ENCODE measurements around the gene MRGPRG. TPM values are rescaled to one million over a fixed set of nuclear protein-coding genes. Genes with fewer than 3 reads are reported as not detected.
"Not testable (repeated sequence)": the region's sequence is repeated elsewhere in the genome, so short reads cannot be mapped to it uniquely, and the experiment has no call there.

MRGPRG gene
- not detected for polyA plus RNA-seq (ENCODE audit: low read depth in 6 of 6)

DNA sequence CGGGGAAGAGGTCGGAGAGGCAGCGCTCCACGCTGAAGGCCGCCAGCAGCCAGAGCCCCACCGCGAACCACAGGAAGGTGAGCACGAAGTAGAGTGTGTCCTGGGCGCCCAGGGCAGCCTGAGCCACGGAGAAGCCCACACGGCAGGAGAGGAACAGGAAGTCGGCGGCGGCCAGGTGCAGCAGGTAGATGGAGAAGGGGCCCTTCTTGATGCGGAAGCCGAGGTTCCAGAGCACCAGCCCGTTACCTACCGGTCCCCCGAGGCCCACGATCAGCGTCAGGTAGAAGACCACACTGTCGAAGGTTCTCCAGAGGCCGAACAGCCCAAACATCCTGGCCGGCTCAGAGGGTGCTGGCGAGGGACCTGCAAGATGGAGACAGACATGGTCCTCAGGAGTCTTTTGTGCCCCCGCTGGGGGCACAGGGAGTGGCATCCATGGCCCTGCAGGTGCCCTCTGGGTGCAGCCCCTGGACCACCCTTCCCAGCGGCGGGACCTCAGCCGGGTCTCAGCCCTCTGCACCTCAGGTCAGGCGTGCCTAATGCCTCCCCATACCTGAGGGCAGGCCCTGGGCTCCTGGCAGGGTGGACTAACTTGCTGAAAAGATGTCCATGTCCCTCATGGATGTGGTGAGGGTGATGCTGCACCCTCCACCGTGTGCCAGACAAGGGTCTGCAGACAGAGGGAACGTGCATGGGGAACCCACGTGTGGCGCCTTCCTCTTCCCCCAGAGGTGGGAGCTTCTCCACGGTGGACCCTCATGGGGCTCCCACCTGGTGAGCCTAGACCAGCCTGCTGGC lies at the start of gene MRGPRG:
TSS of gene MRGPRG (minus strand) at position 331 of the 798 bp plus-strand sequence. CDS start at position 331, 0 bp downstream.
- Mint-ChIP-seq H3K4me1 (peaks cover 0 to 7% (median 3%) of the 10 kb centered on the region in 3 donors), H3K4me3 (no peak within 1 kb of the TSS), H3K36me3 (no peaks in the 10 kb centered on the region), H3K9me3 (peaks cover 0 to 5% (median 0%) of the 10 kb centered on the region in 7 donors), H3K27ac (peak within 1 kb of the TSS in 1 of 6 donors; percentile 69), H3K27me3 (peaks cover 10 to 48% (median 48%) of the 10 kb centered on the region in 3 donors)
- DNase-seq (no peak), ATAC-seq (ENCODE audit: low read depth in 2 of 2) (no peak)

DNA sequence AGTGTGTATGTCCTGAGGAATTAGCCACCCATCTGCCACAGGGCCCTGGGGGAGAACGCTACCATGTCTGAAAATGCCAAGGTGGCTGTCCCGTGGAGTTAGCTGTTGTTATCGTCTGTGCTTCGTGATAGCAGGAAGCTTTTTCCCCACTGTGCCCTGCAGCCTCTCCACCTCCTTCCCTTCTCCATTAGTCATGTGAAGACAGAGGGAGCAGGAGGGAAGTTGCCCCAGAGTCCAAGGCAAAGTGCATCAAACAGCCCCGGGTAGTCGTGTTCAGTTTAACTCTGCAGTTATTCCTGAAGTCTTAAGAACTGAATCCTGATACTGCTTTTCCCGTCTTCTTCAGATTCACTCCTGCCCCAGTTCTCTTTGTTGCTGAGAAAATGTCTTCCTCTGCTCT lies 43.9 kb upstream of the MRGPRG start:
- not testable (repeated sequence) for H3K27ac Mint-ChIP-seq; H3K36me3 Mint-ChIP-seq; H3K4me3 Mint-ChIP-seq; DNase-seq; H3K27me3 Mint-ChIP-seq; H3K9me3 Mint-ChIP-seq; H3K4me1 Mint-ChIP-seq; ATAC-seq (ENCODE audit: low read depth in 2 of 2)

DNA sequence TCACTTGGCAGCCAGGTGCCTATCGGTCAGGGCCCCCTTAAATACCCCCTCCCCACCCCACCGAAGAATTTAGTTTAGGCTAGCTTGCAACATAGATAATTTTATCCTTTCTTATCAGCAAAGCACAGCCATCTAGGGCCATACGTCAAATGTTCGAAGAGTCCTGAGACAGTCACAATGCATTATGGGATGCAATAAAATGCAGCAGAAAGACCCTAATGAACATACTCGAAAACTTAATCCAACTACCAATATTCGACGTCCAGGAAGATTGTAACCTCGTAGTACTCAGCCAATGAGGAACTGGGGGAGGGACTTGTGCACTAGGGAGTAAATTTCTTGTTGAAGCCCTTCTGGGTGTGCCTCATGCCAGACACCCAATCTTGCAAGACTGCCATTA lies 43.2 kb upstream of the MRGPRG start:
- H3K4me1 Mint-ChIP-seq; H3K36me3 Mint-ChIP-seq; H3K27me3 Mint-ChIP-seq; H3K9me3 Mint-ChIP-seq; H3K27ac Mint-ChIP-seq; DNase-seq; ATAC-seq (ENCODE audit: low read depth in 2 of 2); H3K4me3 Mint-ChIP-seq: not testable (repeated sequence)

DNA sequence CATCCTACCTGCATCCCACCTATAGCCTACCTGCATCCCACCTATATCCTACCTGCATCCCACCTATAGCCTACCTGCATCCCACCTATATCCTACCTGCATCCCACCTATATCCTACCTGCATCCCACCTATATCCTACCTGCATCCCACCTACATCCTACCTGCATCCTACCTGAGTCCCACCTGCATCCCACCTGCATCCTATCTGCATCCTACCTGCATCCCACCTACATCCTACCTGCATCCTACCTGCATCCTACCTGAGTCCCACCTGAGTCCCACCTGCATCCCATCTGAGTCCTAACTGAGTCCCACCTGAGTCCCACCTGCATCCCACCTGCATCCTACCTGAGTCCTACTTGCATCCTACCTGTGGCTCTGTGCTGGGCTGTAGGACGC lies 38.9 kb upstream of the MRGPRG start:
- not testable (repeated sequence) for H3K9me3 Mint-ChIP-seq; H3K4me1 Mint-ChIP-seq; DNase-seq; H3K4me3 Mint-ChIP-seq; ATAC-seq (ENCODE audit: low read depth in 2 of 2); H3K27ac Mint-ChIP-seq; H3K27me3 Mint-ChIP-seq; H3K36me3 Mint-ChIP-seq

DNA sequence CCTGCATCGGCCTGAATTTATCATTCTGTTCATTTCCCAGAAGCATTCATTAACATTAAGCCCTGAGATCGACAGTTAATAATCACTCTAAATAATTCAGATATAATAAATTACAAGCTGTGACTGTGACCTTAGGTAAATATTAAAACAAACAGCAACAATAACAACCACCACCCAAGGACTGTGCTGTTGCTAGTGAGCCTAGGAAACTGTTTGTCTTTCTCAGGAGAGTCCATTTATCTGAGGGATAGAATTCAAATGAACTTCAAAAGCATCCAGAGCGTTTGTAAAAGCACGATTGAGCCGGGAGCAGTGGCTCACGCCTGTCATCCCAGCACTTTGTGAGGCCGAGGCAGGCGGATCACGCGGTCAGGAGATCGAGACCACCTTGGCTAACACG lies 36.6 kb upstream of the MRGPRG start:
- DNase-seq; ATAC-seq (ENCODE audit: low read depth in 2 of 2); H3K36me3 Mint-ChIP-seq; H3K27me3 Mint-ChIP-seq; H3K4me3 Mint-ChIP-seq; H3K4me1 Mint-ChIP-seq; H3K9me3 Mint-ChIP-seq; H3K27ac Mint-ChIP-seq: not testable (repeated sequence)

GRCh38 chr11:3254773-3255172 lies 36.2 kb upstream of the MRGPRG start:
- not testable (repeated sequence) for H3K9me3 Mint-ChIP-seq

GRCh38 chr11:3245071-3245470 lies 26.5 kb upstream of the MRGPRG start:
- peaks cover 0 to 2% (median 0%) of the 10 kb centered on the region in 7 donors for H3K9me3 Mint-ChIP-seq
- no peak overlapping the region for H3K4me3 Mint-ChIP-seq
- H3K27ac Mint-ChIP-seq: no peak overlapping the region
- ATAC-seq (ENCODE audit: low read depth in 2 of 2) (no peak), DNase-seq (no peak)
- H3K36me3 Mint-ChIP-seq: no peaks in the 10 kb centered on the region
- no peaks in the 10 kb centered on the region for H3K4me1 Mint-ChIP-seq
- peaks cover 12 to 27% (median 17%) of the 10 kb centered on the region in 3 donors for H3K27me3 Mint-ChIP-seq

More at GRCh38 chr11:3254773-3255172, 36.2 kb upstream of the MRGPRG start:
- H3K27ac Mint-ChIP-seq; H3K4me3 Mint-ChIP-seq; H3K27me3 Mint-ChIP-seq; DNase-seq; H3K36me3 Mint-ChIP-seq; H3K4me1 Mint-ChIP-seq; ATAC-seq (ENCODE audit: low read depth in 2 of 2): not testable (repeated sequence)

GRCh38 chr11:3243880-3244279 lies 25.3 kb upstream of the MRGPRG start:
- no peak overlapping the region for H3K4me3 Mint-ChIP-seq
- peaks cover 0 to 2% (median 0%) of the 10 kb centered on the region in 7 donors for H3K9me3 Mint-ChIP-seq
- no peaks in the 10 kb centered on the region for H3K4me1 Mint-ChIP-seq
- no peaks in the 10 kb centered on the region for H3K36me3 Mint-ChIP-seq
- DNase-seq (no peak), ATAC-seq (ENCODE audit: low read depth in 2 of 2) (no peak)
- H3K27ac Mint-ChIP-seq: no peak overlapping the region
- peaks cover 17 to 27% (median 21%) of the 10 kb centered on the region in 3 donors for H3K27me3 Mint-ChIP-seq

DNA sequence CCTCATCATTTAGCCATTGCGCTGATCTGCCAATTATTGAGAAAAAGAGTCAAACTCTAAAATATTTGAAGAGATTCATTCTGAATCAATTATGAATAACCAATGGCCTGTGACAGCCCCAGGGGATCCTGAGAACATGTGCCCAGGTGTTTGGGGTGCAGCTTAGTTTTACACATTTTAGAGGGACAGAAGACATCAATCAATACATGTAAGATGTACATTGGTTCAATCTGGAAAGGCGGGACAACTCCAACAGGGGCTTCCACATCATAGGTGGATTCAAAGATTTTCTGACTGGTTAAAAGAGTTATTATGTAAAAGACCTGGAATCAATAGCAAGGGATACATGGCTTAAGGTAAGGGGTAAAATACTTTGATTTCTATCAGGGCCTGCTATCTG lies 18.5 kb upstream of the MRGPRG start:
- Mint-ChIP-seq H3K36me3 (no peaks in the 10 kb centered on the region), H3K27me3 (peaks cover 5 to 36% (median 19%) of the 10 kb centered on the region in 3 donors), H3K27ac (no peak overlapping the region), H3K4me3 (no peak overlapping the region), H3K9me3 (peaks cover 0 to 9% (median 0%) of the 10 kb centered on the region in 7 donors), H3K4me1 (no peaks in the 10 kb centered on the region)
- no peak for ATAC-seq (ENCODE audit: low read depth in 2 of 2)
- DNase-seq: no peak

GRCh38 chr11:3234846-3235245 lies 16.2 kb upstream of the MRGPRG start:
- Mint-ChIP-seq H3K4me3 (no peak overlapping the region), H3K4me1 (no peaks in the 10 kb centered on the region), H3K27ac (no peak overlapping the region), H3K36me3 (no peaks in the 10 kb centered on the region), H3K9me3 (peaks cover 0 to 9% (median 0%) of the 10 kb centered on the region in 7 donors), H3K27me3 (peaks cover 4 to 30% (median 16%) of the 10 kb centered on the region in 3 donors)
- no peak for DNase-seq
- ATAC-seq (ENCODE audit: low read depth in 2 of 2): no peak

DNA sequence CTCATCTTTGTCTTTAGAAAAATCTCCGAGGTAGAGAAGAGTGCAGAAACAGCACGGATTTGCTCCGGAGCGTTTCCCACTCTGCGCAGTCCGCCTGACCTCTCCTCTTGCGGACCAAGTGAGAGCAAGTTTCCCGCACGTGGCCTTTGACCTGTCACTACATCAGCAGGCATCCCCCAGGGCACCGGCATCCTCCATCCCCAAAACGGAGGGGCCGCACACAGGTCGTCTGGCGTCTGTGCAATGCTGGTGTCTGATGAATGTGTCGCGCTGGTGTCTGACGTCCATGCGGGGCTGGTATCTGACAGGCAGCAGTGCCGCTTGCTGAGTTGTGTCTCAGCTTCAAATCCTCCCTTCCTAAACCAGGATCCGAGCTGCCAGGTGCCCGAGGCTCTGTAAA lies 14.3 kb upstream of the MRGPRG start:
- Mint-ChIP-seq H3K9me3 (peaks cover 0 to 9% (median 0%) of the 10 kb centered on the region in 7 donors), H3K4me1 (no peaks in the 10 kb centered on the region), H3K27ac (no peak overlapping the region), H3K4me3 (no peak overlapping the region), H3K27me3 (peaks cover 4 to 24% (median 21%) of the 10 kb centered on the region in 3 donors), H3K36me3 (no peaks in the 10 kb centered on the region)
- no peak for DNase-seq
- ATAC-seq (ENCODE audit: low read depth in 2 of 2): no peak

DNA sequence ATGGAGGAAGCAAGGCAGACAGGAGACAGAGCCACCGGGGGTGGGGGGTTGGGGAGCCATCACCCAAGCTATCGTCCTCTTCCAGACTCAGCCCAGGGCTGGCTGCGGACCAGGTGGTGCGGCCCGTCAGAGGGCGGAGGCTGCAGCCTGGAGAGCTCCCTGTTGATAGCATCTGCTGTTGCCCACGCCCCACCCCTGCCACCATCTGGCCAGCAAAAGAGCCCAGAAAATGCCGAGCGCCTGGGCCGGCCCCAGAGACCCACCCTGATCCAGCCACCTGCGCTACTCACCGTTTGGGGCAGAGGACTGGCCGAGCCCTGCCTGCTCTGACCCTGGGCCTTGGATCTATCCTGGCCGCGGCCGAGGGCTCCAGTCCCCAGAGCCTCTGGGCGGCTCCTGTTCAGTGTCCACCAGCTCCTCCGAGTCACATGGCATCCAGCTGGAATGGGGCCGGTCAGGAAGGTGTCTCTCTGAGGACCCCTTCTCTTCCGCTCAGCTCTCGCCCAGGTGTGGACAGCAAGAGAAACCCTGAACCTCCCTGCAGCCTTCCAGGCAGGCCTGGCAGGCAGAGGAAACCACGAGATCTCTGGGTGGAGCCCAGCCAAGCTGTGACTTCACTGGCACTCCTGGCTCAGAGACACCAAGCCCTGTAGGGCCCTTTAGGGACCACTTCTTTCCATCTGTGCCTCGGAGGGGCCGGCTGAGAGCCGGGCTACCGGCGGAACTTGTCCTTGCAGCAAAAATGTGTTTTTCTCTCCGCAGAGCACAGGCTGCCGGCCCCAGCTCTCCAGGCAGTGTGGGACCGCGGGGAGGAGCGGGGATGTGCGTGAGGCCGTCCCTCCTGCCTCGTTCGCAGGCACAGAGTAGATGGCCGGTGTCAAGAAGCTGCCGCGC lies 13.5 kb upstream of the MRGPRG start, which contains the start of gene MRGPRE:
TSS of gene MRGPRE (minus strand) at position 567 of the 894 bp plus-strand sequence. CDS start 3,618 bp downstream, outside the sequence.
- Mint-ChIP-seq H3K27me3 (peaks cover 4 to 26% (median 24%) of the 10 kb centered on the region in 3 donors), H3K9me3 (peaks cover 0 to 9% (median 0%) of the 10 kb centered on the region in 7 donors), H3K4me1 (no peaks in the 10 kb centered on the region), H3K36me3 (no peaks in the 10 kb centered on the region), H3K4me3 (no peak within 1 kb of the TSS), H3K27ac (no peak within 1 kb of the TSS)
- ATAC-seq (ENCODE audit: low read depth in 2 of 2) (no peak), DNase-seq (no peak)

- Mint-ChIP-seq H3K27me3 (peaks cover 4 to 26% (median 24%) of the 10 kb centered on the region in 3 donors), H3K27ac (no peak overlapping the region), H3K4me1 (no peaks in the 10 kb centered on the region), H3K36me3 (no peaks in the 10 kb centered on the region), H3K9me3 (peaks cover 0 to 9% (median 0%) of the 10 kb centered on the region in 7 donors), H3K4me3 (no peak overlapping the region)
- ATAC-seq (ENCODE audit: low read depth in 2 of 2) (no peak), DNase-seq (no peak)
Observed at GRCh38 chr11:3231550-3231850, 12.9 kb upstream of the MRGPRG start.
